Measurements from ENCODE around the gene SNX14. TPM values are rescaled to one million over a fixed set of nuclear protein-coding genes. Genes with fewer than 3 reads are reported as not detected.

Gene SNX14
- total and polyA plus RNA-seq, 10 of the 15 experiments (the other 5 are each of a cell fraction or from before 2014, with no cell fraction given): 34.2 to 122 (median 51.0) TPM

GRCh38 chr6:85580118-85580877 lies 13.4 kb downstream of the SNX14 start (continued):
- TF ChIP-seq POLR2A (IDR thresholded peaks at IDR 0.05; ENCODE audit: low read depth, low read length) (no peak), SPI1 (IDR thresholded peaks at IDR 0.05; ENCODE audit: borderline replicate concordance, insufficient read depth, low read depth, low read length) (no peak)

GRCh38 chr6:85579581-85579980 lies 14.1 kb downstream of the SNX14 start:
- Histone ChIP-seq H3K4me2 (ENCODE audit: control insufficient read depth, insufficient read depth) (no peak overlapping the region), H3K27me3 (replicated peaks in 1 of 2; ENCODE audit: control insufficient read depth in 2 of 2, insufficient read depth in 2 of 2, low read length in 1 of 2) (no peaks in the 10 kb centered on the region), H3K36me3 (ENCODE audit: control insufficient read depth in 2 of 2, insufficient read depth in 2 of 2, low read length in 1 of 2) (peaks cover 0 to 6% of the 10 kb centered on the region in 2 experiments; a peak in 3 of 4 replicates), H3K4me1 (ENCODE audit: control insufficient read depth, insufficient read depth, low read length) (no peaks in the 10 kb centered on the region), H2AFZ (ENCODE audit: control insufficient read depth, low read depth, low read length) (no peak overlapping the region), H3K9me3 (replicated peaks; ENCODE audit: control insufficient read depth, insufficient read depth, low read length) (peaks cover 2% of the 10 kb centered on the region; the same call in 2 of the 3 replicates), H3K9ac (ENCODE audit: control insufficient read depth, insufficient read depth, low read length) (no peak overlapping the region), H3K79me2 (ENCODE audit: control insufficient read depth, insufficient read depth, low read length) (peaks cover 16% of the 10 kb centered on the region), H3K4me3 (no peak overlapping the region), H4K20me1 (ENCODE audit: control insufficient read depth, insufficient read depth) (no peaks in the 10 kb centered on the region), H3K27ac (ENCODE audit: control insufficient read depth, insufficient read depth) (no peak overlapping the region)
- CTCF ChIA-PET: no interaction called here
- in situ Hi-C loops (cut with MboI): no loop called here
- SMC1A ChIA-PET (ENCODE audit: uncharacterized antibody, unreplicated experiment): interaction anchor here (1.4 kb wide), 1 partner anchor 9 kb away, joined by 3 read pairs; no protein-coding TSS in a partner anchor
- no peak for DNase-seq (ENCODE audit: low read depth, low spot score)
- BruUV-seq (replicated peaks): no TSS peak
- POLR2A ChIA-PET: no interaction called here
- intact Hi-C loops (cut with micrococcal nuclease; ENCODE audit: unreplicated experiment): no loop called here
- 94% methylated on average over 4 of the region's 4 CpGs for WGBS (ENCODE audit: insufficient coverage, insufficient replicate concordance, low lambda C conversion rate, missing lambda C conversion rate)
- TF ChIP-seq HDAC2 (IDR thresholded peaks at IDR 0.05) (no peak), RBBP5 (conservative IDR thresholded peaks at IDR 0.05) (no peak), BCL3 (IDR thresholded peaks at IDR 0.05; ENCODE audit: borderline replicate concordance, insufficient read depth, low read depth, low read length, poor library complexity, severe bottlenecking) (no peak), NFYA (IDR thresholded peaks at IDR 0.05; ENCODE audit: borderline replicate concordance, low read depth, low read length) (no peak), POLR2A (IDR thresholded peaks at IDR 0.05; ENCODE audit: low read depth, low read length) (no peak), RELB (IDR thresholded peaks at IDR 0.05; ENCODE audit: low read depth) (no peak), CREM (IDR thresholded peaks at IDR 0.05; ENCODE audit: low read depth) (no peak), ZNF384 (IDR thresholded peaks at IDR 0.05; ENCODE audit: borderline replicate concordance, low read depth, low read length) (no peak), ZZZ3 (IDR thresholded peaks at IDR 0.05; ENCODE audit: control insufficient read depth, insufficient read length, low read depth) (no peak), IRF5 (IDR thresholded peaks at IDR 0.05; ENCODE audit: borderline replicate concordance) (no peak), NR2C2 (IDR thresholded peaks at IDR 0.05; ENCODE audit: borderline replicate concordance, control insufficient read depth, insufficient read length, low read depth) (no peak), BCLAF1 (IDR thresholded peaks at IDR 0.05) (no peak), BHLHE40 (IDR thresholded peaks at IDR 0.05; ENCODE audit: borderline replicate concordance in 1 of 2, low read depth in 2 of 2, low read length in 1 of 2) (no peak), STAT3 (IDR thresholded peaks at IDR 0.05; ENCODE audit: low read depth, low read length) (no peak)
- RAD21 ChIA-PET (ENCODE audit: unreplicated experiment): no interaction called here
- no peak for FAIRE-seq
- ATAC-seq: peak; percentile 25; the same call in 2 of the 3 replicates
